Keratinocyte (primary cell): ENCODE data around the gene C19orf12.

Source experiments
- EZH2 ChIP-seq: IDR thresholded peaks from one replicate; pipeline ENCODE4 v1.6.1; 2012; ENCODE audit warnings: inconsistent platforms, mild to moderate bottlenecking, low read length, moderate library complexity
- TF ChIP-seq, protein P1 (sequence below), 3 experiments: IDR thresholded peaks in 1 of 3; conservative IDR thresholded peaks in 1 of 3; optimal IDR thresholded peaks in 1 of 3; 2 replicates in 2 of 3; 3 replicates in 1 of 3; pipeline versions ENCODE3 to v1.5.1; 2011; ENCODE audit warnings: low read length in 3 of 3, mild to moderate bottlenecking in 3 of 3, moderate library complexity in 2 of 3, control low read depth in 1 of 3, inconsistent platforms in 1 of 3; ENCODE audit not compliant: insufficient read depth in 2 of 3; ENCODE audit errors: extremely low read depth in 1 of 3

- no peak for TF ChIP-seq EZH2
- TF ChIP-seq, protein P1, sequence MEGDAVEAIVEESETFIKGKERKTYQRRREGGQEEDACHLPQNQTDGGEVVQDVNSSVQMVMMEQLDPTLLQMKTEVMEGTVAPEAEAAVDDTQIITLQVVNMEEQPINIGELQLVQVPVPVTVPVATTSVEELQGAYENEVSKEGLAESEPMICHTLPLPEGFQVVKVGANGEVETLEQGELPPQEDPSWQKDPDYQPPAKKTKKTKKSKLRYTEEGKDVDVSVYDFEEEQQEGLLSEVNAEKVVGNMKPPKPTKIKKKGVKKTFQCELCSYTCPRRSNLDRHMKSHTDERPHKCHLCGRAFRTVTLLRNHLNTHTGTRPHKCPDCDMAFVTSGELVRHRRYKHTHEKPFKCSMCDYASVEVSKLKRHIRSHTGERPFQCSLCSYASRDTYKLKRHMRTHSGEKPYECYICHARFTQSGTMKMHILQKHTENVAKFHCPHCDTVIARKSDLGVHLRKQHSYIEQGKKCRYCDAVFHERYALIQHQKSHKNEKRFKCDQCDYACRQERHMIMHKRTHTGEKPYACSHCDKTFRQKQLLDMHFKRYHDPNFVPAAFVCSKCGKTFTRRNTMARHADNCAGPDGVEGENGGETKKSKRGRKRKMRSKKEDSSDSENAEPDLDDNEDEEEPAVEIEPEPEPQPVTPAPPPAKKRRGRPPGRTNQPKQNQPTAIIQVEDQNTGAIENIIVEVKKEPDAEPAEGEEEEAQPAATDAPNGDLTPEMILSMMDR (optimal IDR thresholded peaks at IDR 0.05 in 1 of 3, IDR thresholded peaks at IDR 0.05 in 1 of 3, conservative IDR thresholded peaks at IDR 0.05 in 1 of 3; ENCODE audit: extremely low read depth in 1 of 3, insufficient read depth in 2 of 3, low read length in 3 of 3) = no peak
These were observed 43.8 kb upstream of the C19orf12 start for GRCh38 chr19:29758863-29759262.
